GF-D8 (cell line): ENCODE results near the gene SLC26A1.
"Not testable (repeated sequence)": the region's sequence is repeated elsewhere in the genome, so short reads cannot be mapped to it uniquely, and the experiment has no call there.

Source experiments
- DNase-seq: peaks from one replicate; lab custom pipeline; 2025; lab: John Stamatoyannopoulos, UW

The SLC26A1 gene

GRCh38 chr4:952881-953573, 40.2 kb downstream of the SLC26A1 start:
- DNase-seq = no peak

GRCh38 chr4:951594-952468, 41.4 kb downstream of the SLC26A1 start:
- no peak for DNase-seq

GRCh38 chr4:951186-951585, 42.0 kb downstream of the SLC26A1 start:
- no peak for DNase-seq

GRCh38 chr4:950136-951020, 42.8 kb downstream of the SLC26A1 start:
- no peak for DNase-seq

GRCh38 chr4:949656-950055, 43.5 kb downstream of the SLC26A1 start:
- no peak for DNase-seq

- DNase-seq = no peak
Observed at GRCh38 chr4:948936-949300, 44.3 kb downstream of the SLC26A1 start.

GRCh38 chr4:948101-948935, 44.9 kb downstream of the SLC26A1 start:
- no peak for DNase-seq

- DNase-seq = no peak
Observed at GRCh38 chr4:947491-947971, 45.7 kb downstream of the SLC26A1 start.

- DNase-seq = no peak
Observed at GRCh38 chr4:946517-947471, 46.4 kb downstream of the SLC26A1 start.

GRCh38 chr4:946103-946450, 47.1 kb downstream of the SLC26A1 start:
- DNase-seq = no peak

- no peak for DNase-seq
Observed at GRCh38 chr4:945274-946102, 47.7 kb downstream of the SLC26A1 start.

GRCh38 chr4:939508-939907, 53.7 kb downstream of the SLC26A1 start:
- DNase-seq = not testable (repeated sequence)
